Esophagus (tissue), 2 donors: ENCODE measurements around the gene PCSK4. TPM values are rescaled to one million over a fixed set of nuclear protein-coding genes. Genes with fewer than 3 reads are reported as not detected.

Experiments
- H3K27ac ChIP-seq, 2 donors: one replicate each; pipeline ENCODE4 v1.5.1; 2013; ENCODE audit warnings: low read depth in 2 of 2, mild to moderate bottlenecking in 2 of 2, inconsistent platforms in 1 of 2, low read length in 1 of 2, moderate library complexity in 1 of 2
- H3K27me3 ChIP-seq, 2 donors: one replicate each; pipeline ENCODE4 v1.6.1; 2013; ENCODE audit warnings: low read length in 2 of 2, control low read depth in 1 of 2, mild to moderate bottlenecking in 1 of 2; ENCODE audit not compliant: insufficient read depth in 2 of 2, control insufficient read depth in 1 of 2
- H3K36me3 ChIP-seq, 2 donors: one replicate each; pipeline ENCODE4 v1.6.1; 2013; ENCODE audit warnings: low read length in 1 of 2; ENCODE audit not compliant: control insufficient read depth in 2 of 2, insufficient read depth in 2 of 2
- H3K4me1 ChIP-seq, 2 donors: one replicate each; pipeline ENCODE4 v1.6.1; 2013; ENCODE audit warnings: low read length in 1 of 2; ENCODE audit not compliant: control insufficient read depth in 2 of 2, insufficient read depth in 2 of 2
- H3K4me3 ChIP-seq, 2 donors: one replicate each; pipeline ENCODE4 v1.5.1; 2013; ENCODE audit warnings: low read length in 2 of 2, mild to moderate bottlenecking in 2 of 2, low read depth in 1 of 2, moderate library complexity in 1 of 2
- H3K9me3 ChIP-seq, 2 donors: one replicate each; pipeline ENCODE4 v1.6.1; 2013; ENCODE audit warnings: mild to moderate bottlenecking in 2 of 2, low read depth in 1 of 2, low read length in 1 of 2, moderate library complexity in 1 of 2; ENCODE audit not compliant: control insufficient read depth in 2 of 2, insufficient read depth in 1 of 2
- WGBS, 2 donors: extraction: QIAGEN DNeasy Blood & Tissue Kit; methylation state at CpG; one replicate each; pipeline ENCODE4 v1.1.7; 2013; 5-methylcytosine and 5-hydroxymethylcytosine counted together
- polyA plus RNA-seq, 2 donors: library from polyadenylated mRNA; stranded (reverse); fragments of 200-250 nt; gene quantifications; one replicate each; pipeline ENCODE4 v1.2.3, GENCODE V29; 2013
- donor health status: healthy with polysubstance abuse.
- donor health status: Bipolar disorder and iron deficiency.

Gene PCSK4
- polyA plus RNA-seq, 2 donors, result 1.9 to 4.0 TPM

DNA sequence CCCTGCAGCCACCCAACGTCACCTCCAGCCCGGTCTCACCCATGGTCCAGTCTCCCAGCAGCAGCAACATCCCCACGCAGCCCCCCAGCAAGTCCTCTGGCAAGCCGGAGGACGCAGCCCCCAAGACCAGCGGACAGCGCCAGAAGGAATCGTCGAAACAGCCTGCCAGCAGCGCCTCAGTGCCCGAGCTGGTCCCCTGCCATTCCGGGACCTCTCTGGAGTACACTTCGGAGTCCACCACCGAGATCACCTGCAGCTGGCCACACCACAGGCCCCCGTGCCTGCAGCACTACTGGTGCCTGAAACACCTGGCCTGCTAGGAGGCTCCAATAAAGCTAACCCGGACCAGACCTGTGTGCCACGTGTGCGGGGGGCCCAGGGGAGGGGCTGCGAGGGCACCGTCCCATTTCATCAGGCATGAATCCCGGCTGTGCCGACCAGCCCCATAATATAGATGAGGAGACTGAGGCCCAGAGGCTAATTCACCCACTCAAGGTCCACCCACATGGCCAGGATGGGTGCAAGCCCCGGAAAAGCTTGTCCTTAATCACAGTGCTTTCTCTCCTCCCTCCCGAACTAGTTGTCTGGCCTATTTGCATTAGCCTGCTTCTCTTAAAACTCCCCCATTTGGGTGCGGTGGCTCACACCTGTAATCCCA lies 7.6 kb upstream of the PCSK4 start:
- no peak overlapping the region for H3K4me3 ChIP-seq
- 86 to 87% methylated on average over 25 of the region's 25 CpGs for WGBS, 2 donors
- no peaks in the 10 kb centered on the region for H3K36me3 ChIP-seq
- no peak overlapping the region for H3K27ac ChIP-seq
- peaks cover 2 to 9% of the 10 kb centered on the region in 2 donors for H3K4me1 ChIP-seq
- no peaks in the 10 kb centered on the region for H3K9me3 ChIP-seq
- peaks cover 0 to 1% of the 10 kb centered on the region in 2 donors for H3K27me3 ChIP-seq

DNA sequence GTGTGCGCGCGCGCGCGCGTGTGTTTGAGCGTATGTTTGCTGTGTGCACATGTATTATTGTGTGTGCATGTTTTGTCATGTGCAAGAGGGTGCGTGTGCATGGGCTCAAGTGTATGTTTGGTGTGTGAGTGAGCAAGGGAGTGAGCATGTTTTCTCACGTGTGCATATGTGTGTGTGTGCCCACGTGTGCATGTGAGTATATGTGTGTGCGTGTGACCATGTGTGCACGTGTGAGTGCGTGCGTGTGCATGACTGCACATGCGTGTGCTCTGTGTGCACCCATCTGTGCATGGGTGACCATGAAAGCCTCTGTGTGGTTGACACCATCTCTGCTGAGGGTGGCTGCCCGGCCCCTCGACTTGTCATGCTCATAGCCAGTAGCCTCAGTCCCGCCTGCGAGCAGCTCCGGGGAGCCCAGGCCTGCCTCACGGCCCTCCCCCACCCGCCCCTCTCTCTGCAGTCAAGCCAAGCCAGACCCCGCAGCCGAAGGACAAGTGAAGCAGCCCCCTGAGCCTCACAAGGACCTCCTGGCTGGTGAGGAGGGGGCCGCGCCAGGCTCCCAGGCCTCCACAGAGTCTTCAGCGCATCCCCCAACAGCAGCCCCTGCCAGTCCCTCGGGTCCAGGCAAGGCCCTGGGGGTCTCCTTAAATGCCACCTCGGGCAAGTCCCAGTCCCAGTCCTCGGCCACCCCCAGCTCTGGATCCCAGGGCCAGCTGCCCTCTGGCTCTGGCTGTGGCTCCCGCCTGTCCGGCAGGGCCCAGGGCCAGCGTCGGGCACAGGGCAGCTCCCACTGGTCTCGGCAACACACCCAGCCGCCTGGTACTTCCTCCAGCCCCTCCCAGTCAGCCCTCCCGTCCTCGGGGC lies 6.8 kb upstream of the PCSK4 start:
- H3K9me3 ChIP-seq, result no peaks in the 10 kb centered on the region
- H3K36me3 ChIP-seq, result no peaks in the 10 kb centered on the region
- 57 to 68% methylated on average over 39 of the region's 39 CpGs for WGBS, 2 donors
- H3K27me3 ChIP-seq, result no peaks in the 10 kb centered on the region
- peak overlapping the region in 1 of 2 donors; percentile 5 for H3K4me3 ChIP-seq
- H3K4me1 ChIP-seq, result peaks cover 2 to 9% of the 10 kb centered on the region in 2 donors
- no peak overlapping the region for H3K27ac ChIP-seq

GRCh38 chr19:1495799-1496713 lies 5.9 kb upstream of the PCSK4 start:
- H3K4me3 ChIP-seq, result peak overlapping the region in 1 of 2 donors; percentile 5
- H3K27me3 ChIP-seq, result no peaks in the 10 kb centered on the region
- peaks cover 2 to 9% of the 10 kb centered on the region in 2 donors for H3K4me1 ChIP-seq
- H3K36me3 ChIP-seq, result no peaks in the 10 kb centered on the region
- H3K27ac ChIP-seq, result no peak overlapping the region
- no peaks in the 10 kb centered on the region for H3K9me3 ChIP-seq
- WGBS, 2 donors, result 49 to 57% methylated on average over 40 of the region's 40 CpGs

GRCh38 chr19:1495051-1495798 lies 5.1 kb upstream of the PCSK4 start:
- 85 to 89% methylated on average over 37 of the region's 37 CpGs for WGBS, 2 donors
- Histone ChIP-seq H3K4me1 (peaks cover 2 to 9% of the 10 kb centered on the region in 2 donors), H3K4me3 (no peak overlapping the region), H3K9me3 (no peaks in the 10 kb centered on the region), H3K27ac (no peak overlapping the region), H3K27me3 (no peaks in the 10 kb centered on the region), H3K36me3 (no peaks in the 10 kb centered on the region)

GRCh38 chr19:1494115-1494815 lies 4.1 kb upstream of the PCSK4 start:
- Histone ChIP-seq H3K9me3 (no peaks in the 10 kb centered on the region), H3K36me3 (no peaks in the 10 kb centered on the region), H3K4me1 (peaks cover 2 to 14% of the 10 kb centered on the region in 2 donors), H3K27ac (no peak overlapping the region), H3K4me3 (no peak overlapping the region), H3K27me3 (no peaks in the 10 kb centered on the region)
- 63 to 67% methylated on average over 15 of the region's 15 CpGs for WGBS, 2 donors

GRCh38 chr19:1492474-1493006 lies 2.4 kb upstream of the PCSK4 start:
- Histone ChIP-seq H3K27ac (no peak overlapping the region), H3K9me3 (no peaks in the 10 kb centered on the region), H3K36me3 (no peaks in the 10 kb centered on the region), H3K4me1 (peaks cover 2 to 14% of the 10 kb centered on the region in 2 donors), H3K4me3 (no peak overlapping the region), H3K27me3 (no peaks in the 10 kb centered on the region)
- 63 to 72% methylated on average over 10 of the region's 10 CpGs for WGBS, 2 donors

DNA sequence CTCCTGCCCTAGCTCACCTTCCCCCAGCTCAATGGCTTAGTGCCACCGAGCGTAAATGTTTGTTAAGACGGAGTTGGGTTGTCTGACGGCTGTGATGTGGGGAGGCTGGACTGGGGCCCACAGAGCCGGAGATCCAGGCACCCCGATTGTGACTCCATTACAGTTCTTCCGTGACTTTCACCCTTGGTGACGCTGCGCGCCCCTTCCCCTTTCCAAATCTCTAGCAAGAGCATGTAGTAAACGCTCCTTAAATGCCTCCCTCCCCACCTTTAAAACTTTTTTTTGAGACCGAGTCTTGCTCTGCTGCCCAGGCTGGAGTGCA lies 1.7 kb upstream of the PCSK4 start:
- 41 to 44% methylated on average over 12 of the region's 12 CpGs for WGBS, 2 donors
- H3K27ac ChIP-seq, result no peak overlapping the region
- no peaks in the 10 kb centered on the region for H3K36me3 ChIP-seq
- H3K4me1 ChIP-seq, result peaks cover 2 to 14% of the 10 kb centered on the region in 2 donors
- H3K9me3 ChIP-seq, result no peaks in the 10 kb centered on the region
- H3K27me3 ChIP-seq, result no peaks in the 10 kb centered on the region
- peak overlapping the region in 1 of 2 donors; percentile 49 for H3K4me3 ChIP-seq

DNA sequence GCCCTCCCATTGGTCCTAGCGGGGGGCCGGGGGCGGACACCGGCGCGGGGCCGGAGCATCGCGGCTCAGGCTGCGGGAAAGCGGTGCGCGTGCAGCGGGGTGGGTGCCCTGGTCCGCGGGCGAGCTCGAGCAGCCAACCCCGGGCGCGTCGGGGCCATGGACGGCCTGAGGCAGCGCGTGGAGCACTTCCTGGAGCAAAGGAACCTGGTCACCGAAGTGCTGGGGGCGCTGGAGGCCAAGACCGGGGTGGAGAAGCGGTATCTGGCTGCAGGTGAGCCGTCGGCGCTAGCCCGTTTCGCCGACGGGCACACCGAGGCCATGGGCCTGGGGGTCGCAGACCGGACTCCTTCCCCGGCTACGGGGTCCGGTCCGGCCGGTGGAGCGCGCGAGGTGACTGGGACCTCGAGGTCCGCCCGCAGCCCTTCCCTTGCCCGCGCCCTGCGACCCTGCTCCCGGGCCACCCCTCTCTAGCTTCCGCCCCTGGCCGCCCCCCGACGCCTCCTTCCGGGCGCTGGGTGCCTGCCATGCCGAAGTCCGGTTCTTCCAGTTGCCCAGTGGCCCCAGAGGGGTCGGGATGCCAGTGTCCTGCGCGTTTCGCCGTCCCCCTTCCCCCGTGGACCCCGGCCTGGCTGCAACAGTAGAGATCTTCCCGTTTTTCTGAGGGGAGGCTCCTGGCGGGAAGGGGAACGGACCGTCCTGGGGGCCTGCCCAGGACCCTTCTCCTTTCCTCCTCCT lies 1.1 kb upstream of the PCSK4 start, which contains the start of gene REEP6:
Gene REEP6, plus strand, starts transcription at position 68 of the 735 bp plus-strand sequence. Its CDS starts 89 bp downstream, at position 157.
- no peaks in the 10 kb centered on the region for H3K9me3 ChIP-seq
- H3K27me3 ChIP-seq, result no peaks in the 10 kb centered on the region
- WGBS, 2 donors, result 4% methylated on average over 65 to 73 of the region's 73 CpGs
- peaks cover 0 to 9% of the 10 kb centered on the region in 2 donors for H3K4me1 ChIP-seq
- no peaks in the 10 kb centered on the region for H3K36me3 ChIP-seq
- H3K4me3 ChIP-seq, result peak within 1 kb of the TSS; percentile 49 to 71
- H3K27ac ChIP-seq, result peak within 1 kb of the TSS; percentile 83 to 87
